Activated T-cell treated with anti-CD3 and anti-CD28 coated beads for 24 hours (primary cell): Measurements from ENCODE around the gene MPO.
A peak's percentile ranks its signal among the peaks of the same experiment; 100 is the strongest.

Experiments
- DNase-seq: peaks from one replicate; pipeline ENCODE4 v3.0.0-alpha.2; 2020; ENCODE audit warnings: low read depth

Gene MPO

GRCh38 chr17:58280480-58281217 is at the start of gene MPO:
Gene MPO (minus strand): TSS chr17:58280935. CDS start chr17:58280758, 177 bp downstream.
- DNase-seq, result no peak

GRCh38 chr17:58329810-58330537 is 49.2 kb upstream of the MPO start:
- peak; percentile 51 for DNase-seq

- peak; percentile 89 for DNase-seq
Measured at GRCh38 chr17:58329035-58329809, 48.5 kb upstream of the MPO start.

- DNase-seq, result peak; percentile 84
Measured at GRCh38 chr17:58328195-58329034, 47.7 kb upstream of the MPO start, which contains the start of gene TSPOAP1. Gene TSPOAP1 (minus strand): TSS chr17:58328795. CDS start chr17:58327920, 875 bp downstream.

GRCh38 chr17:58327363-58328194 is 46.8 kb upstream of the MPO start:
- DNase-seq, result no peak

GRCh38 chr17:58326609-58327362 is 46.1 kb upstream of the MPO start:
- no peak for DNase-seq

GRCh38 chr17:58325976-58326468 is 45.3 kb upstream of the MPO start:
- DNase-seq, result no peak

- DNase-seq, result no peak
Measured at GRCh38 chr17:58325289-58325726, 44.6 kb upstream of the MPO start.

GRCh38 chr17:58324409-58325288 is 43.9 kb upstream of the MPO start:
- DNase-seq, result no peak

- no peak for DNase-seq
Measured at GRCh38 chr17:58324056-58324408, 43.3 kb upstream of the MPO start.

GRCh38 chr17:58323366-58324055 is 42.8 kb upstream of the MPO start:
- DNase-seq, result no peak

GRCh38 chr17:58322581-58323185 is 41.9 kb upstream of the MPO start:
- no peak for DNase-seq

GRCh38 chr17:58321571-58322525 is 41.1 kb upstream of the MPO start:
- DNase-seq, result no peak

- DNase-seq, result no peak
Measured at GRCh38 chr17:58320570-58321323, 40.0 kb upstream of the MPO start.

- DNase-seq, result no peak
Measured at GRCh38 chr17:58320163-58320558, 39.4 kb upstream of the MPO start.
